ENCODE measurements around the gene ADARB2.

ADARB2 gene

GRCh38 chr10:1311726-1312125 lies 425.6 kb downstream of the ADARB2 start:
- no peak for DNase-seq (ENCODE audit: low spot score)

DNA sequence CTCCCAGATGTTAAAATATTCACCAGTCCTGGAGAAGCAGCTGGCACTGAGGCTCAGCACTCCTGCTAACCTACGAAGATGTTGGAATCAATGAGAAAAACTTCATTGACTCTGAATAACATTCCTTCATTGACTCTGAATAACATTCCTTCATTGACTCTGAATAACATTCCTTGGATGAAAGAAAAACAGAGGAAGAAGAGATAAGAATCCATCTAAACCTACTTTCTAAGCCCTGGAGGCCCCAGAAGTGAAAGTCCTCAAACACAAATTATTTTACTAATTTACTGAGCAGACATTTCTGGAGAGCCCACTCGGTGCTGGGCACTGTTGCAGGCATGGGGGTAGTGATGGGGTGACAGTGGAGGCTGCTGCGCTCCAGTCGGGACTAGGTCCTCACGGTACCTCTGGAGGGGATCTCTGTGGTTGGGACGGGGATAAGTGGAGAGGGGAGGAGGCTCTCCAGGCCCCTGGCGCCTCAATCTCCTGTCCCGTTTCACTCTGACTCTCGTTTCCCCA lies 427.0 kb downstream of the ADARB2 start:
- no peak for DNase-seq (ENCODE audit: low spot score)

DNA sequence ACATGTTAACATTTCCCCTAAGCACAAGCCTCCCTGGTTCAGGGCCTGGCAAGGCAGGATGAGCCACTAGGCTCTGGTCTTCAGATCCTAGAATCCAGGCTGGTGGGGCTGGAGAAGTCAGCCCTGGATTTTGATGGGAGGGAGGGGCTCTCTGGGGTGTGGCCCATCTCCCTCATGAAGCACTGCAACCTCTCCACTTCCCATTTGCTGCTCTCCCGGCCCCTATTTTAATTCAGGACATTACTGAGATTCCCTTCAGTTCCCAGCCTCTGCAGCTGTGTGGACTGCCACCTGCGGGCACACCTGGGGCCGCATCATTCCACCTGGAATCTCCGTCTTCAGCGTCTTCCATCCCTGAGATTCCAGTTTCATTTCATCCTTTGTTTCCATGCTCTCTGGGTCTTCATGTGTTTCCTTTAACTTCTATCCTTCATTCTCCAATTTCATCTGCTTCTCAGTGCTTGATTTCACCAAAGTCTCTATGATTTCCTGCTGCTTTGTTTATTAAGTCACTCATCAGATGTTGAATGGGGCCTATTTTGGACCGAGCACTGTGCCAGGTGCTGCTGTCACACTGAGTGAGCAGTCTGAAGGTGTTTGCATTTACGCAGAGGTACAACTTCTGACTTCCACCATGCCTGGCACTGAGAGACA lies 427.6 kb downstream of the ADARB2 start:
- no peak for DNase-seq (ENCODE audit: low spot score)

DNA sequence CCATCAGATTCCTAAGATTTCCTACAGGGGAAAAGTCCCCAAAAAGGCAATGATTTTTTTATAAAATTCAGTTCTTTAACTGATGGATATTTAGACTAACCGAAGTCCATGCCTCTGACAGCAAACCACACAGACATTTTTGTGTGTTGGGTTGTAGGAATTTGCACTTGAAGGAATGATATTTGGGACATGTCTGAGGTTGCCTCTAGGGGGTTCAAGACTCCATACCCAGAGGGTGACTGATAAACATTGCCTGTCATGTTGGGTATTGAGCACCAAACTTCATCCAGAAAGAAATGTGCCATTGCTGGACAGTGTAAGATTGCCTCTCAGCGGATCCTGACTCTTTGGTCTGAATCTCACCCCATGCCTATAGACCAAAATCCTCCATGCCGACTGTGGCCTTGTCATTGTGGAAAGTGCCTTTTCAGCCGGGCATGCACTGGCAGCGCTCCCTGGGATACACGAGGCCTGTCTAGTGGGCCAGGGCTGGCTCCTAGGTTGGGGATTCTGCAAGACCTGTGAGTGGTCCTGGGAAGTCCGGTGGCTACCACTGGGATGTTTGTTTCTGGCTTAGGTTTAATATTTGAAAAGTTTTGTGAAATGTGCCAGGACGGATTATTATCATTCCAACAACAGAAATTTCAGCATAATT lies 428.2 kb downstream of the ADARB2 start:
- no peak for DNase-seq (ENCODE audit: low spot score)

- DNase-seq (ENCODE audit: low spot score), result no peak
These were observed 429.0 kb downstream of the ADARB2 start for GRCh38 chr10:1308173-1308961.

DNA sequence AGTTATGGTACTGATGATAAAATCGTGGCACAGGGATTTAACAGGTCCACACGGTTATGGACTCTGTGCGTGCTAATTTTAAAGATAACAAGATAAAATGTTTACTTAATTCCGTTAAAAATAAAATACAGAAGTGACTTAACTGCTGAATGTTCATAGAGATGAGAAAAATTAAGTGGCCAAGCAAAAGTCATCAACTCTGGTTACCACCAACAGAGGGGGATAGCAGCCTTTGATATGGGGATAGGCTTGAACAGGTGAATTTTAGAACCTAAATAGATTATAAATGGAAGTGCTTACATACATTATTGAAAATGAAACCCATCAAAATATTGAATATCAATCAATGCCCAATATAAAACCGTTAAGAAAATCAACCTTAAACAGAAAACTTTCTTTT lies 436.2 kb downstream of the ADARB2 start:
- DNase-seq (ENCODE audit: low spot score), result no peak

DNA sequence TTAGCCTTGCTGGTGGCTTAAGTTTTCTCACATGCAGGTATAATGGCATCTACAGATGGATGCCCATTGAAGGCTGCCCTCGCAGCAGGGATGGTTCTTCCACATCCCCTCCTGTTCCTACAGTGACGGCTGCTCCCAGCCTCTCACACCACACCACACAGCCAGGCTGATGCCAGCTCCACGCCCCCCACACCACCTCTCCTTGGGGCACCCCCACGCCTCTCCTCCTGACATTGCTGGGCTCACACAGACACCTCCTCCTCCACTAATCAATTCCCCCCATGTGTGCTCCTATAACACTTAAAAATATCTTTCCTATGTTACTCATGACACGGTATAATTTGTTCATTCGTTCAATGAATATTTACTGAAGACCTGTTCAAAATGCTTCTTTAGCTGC lies 437.1 kb downstream of the ADARB2 start:
- DNase-seq (ENCODE audit: low spot score), result no peak

DNA sequence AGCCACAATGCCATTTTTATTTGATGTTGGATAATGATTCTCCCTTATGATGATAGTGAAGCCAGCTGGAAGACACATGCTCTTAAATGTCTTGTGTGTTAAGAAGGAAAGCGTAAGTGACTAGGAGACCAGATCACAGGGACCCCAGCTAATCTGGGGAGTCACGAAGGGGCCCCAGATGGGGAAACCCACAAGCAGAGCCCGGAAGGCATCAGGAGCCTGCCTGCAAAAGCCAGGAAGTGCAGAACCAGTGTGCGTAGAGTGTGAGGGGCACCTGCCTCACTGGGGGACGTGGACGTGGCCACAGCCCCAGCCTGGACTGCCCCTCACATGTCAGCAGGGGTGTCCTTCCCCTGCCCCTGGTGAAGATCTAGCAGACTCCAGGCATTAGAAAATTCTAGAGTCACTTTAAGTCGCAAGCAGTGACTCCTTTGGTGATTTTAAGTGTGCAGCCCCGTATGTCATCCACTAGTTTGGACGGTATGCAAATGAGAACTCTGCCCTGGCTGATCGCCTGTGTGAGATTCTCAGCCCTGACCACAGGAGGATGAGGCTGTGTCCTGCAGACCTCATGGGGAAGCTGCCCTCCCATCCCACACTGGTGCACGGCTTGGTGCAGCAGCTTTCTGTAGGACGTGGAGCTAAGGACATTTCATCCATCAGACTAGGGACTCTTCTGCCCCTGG lies 438.1 kb downstream of the ADARB2 start:
- no peak for DNase-seq (ENCODE audit: low spot score)

DNA sequence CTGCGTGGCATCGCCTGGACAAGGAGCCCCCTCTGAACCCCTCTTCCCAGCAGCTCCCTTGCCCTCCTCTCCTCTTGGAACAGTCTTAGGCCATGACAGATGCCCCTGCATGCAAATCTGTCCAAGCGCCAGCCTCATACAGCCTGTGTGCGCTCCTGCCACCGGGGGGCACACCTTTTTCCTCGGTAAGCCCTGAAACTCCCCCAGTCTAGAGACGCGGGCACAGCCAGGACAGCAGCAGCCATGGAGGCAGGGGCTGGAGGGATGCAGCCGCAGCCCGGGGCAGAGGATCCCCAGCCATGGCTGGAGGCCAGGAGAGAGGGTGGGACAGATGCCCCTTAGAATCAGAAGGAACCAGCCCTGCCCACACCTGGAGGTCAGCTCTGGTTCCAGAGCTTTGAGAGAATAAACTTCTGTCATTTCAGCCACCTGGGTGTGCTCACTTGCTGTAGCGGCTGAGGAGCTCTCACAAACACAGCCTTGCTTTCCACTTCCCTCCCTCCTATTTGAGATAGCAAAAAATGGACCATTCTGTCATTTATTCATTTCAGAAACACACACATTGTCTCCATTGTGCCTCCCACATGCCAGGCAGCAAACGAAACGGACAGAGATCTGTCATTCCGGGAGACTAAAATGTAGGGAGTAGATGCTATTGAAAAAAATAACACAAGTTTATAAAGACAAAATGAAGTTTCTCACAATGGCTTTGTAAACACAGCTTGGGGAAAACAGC lies 439.6 kb downstream of the ADARB2 start:
- DNase-seq (ENCODE audit: low spot score), result no peak

GRCh38 chr10:1295756-1296480 lies 441.4 kb downstream of the ADARB2 start:
- DNase-seq (ENCODE audit: low spot score), result no peak

- no peak for DNase-seq (ENCODE audit: low spot score)
These were observed 442.6 kb downstream of the ADARB2 start for GRCh38 chr10:1294748-1295147.

DNA sequence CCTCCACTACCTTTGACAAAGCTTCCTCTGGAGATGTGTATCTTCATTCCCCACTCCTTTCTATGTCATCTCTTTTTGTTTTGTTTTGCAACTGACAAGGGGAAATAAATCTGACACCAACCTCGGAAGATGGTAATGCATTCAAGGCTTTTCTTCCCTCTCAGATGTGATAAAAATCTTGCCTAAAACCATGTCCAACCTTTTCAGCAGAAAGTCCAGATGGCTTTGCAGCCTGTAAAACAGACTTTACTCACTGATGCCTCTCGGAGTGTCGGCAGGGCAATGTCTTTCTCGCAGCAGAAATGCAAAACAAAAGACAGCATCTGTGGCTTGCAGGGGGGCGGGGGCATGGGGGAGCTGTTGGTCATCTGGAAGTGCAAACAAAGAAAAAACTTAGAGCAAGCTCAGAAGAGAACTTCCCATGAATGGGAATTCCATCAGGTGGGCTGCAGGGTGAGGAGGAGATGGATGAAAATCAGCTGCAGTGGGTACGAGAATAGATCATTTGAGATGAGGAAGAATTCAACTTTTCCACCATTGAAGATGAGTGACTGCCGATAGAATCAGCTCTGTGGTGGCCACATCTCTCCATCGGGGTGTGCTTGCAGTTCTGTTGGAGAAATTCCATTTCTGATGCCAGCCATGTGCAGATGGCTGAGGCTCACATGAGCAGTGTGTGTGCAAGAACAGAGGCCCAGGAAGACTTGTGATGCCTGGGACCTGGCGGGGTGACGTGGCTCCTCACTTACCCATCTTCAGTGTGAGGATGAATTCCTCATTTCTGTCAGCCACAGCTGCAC lies 443.5 kb downstream of the ADARB2 start:
- DNase-seq (ENCODE audit: low spot score), result no peak

DNA sequence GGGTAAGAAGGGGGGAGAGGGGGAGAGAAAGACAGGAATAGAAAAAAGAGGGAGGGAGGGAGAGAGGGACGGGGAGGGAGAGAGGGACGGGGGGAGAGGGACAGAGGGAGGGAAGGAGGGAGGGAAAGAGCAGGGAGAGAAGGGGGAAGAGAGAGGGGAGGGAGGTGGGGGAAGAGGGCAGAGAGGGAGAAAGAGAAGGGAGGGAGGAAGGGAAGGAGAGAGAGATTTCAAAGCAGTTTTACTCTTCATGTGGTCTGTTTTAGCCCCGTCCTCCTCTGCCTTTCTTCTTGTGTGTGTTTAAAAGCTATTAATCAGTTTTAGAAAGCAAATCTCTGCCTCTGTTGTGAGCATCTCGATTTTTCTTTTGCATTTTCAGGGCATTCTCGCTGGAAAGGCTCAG lies 444.2 kb downstream of the ADARB2 start:
- no peak for DNase-seq (ENCODE audit: low spot score)

GRCh38 chr10:1292611-1293031 lies 444.7 kb downstream of the ADARB2 start:
- no peak for DNase-seq (ENCODE audit: low spot score)

DNA sequence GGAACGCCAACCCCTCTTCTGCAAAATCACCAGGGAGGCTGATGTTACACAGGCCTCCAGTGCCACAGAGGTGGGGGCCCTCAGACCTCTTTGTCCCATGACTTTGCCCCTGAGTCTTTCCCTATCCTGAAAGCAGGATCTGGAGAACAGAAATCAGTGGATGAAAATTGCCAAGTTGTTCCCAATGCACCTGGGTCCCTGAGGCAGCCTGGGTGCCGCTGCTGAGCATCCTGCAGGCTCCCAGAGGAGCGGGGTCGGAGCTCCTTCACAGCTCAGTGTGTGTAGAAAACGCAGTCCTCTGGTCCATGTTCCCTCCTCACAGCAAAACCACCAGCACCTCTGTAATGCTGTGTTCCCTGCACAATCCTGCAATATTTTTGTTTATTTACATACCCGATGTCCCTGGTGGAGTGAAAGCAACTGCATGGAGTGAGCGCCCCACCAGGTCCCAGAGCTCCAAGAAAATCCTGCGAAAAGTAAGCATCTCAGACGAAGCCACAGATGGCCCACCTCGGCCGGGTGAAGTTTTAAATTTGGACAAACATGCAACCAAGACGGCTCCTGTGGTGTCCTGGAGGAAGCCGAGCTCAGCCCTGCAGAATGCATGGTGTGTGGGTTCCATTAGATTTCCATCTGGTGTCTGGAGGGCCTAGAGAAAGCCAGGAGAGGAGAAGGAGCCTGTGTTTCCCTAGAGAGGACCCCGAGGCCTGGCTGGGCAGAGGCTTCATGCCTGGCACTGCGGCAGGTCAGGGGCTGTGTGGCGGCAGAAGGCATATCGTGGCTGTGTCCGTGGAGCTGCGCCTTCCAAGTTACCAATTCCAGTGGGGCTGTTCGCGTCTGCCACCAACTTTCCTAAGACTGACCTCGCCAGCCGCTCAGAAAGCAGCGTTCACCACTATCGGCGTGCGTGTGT lies 445.9 kb downstream of the ADARB2 start:
- DNase-seq (ENCODE audit: low spot score), result no peak

DNA sequence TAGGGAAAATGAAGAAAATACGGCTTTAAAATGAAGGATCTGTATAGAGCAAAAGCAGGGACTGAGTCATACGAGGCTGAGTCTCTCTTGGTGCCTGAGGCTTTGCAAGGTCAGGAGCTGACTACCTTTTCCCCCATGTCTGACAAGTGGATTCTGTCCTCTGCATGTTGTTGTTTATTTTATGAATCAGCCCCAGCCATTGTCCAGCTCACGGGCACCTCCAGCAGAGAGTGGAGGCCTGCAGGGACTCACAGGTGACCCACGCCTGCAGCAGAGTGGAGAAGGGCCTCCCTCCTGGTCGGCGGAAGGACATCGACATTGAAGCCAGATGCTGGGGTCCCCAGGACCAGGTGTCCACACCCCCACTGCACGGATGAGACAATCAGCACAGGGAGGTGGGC lies 447.3 kb downstream of the ADARB2 start:
- DNase-seq (ENCODE audit: low spot score), result no peak

DNA sequence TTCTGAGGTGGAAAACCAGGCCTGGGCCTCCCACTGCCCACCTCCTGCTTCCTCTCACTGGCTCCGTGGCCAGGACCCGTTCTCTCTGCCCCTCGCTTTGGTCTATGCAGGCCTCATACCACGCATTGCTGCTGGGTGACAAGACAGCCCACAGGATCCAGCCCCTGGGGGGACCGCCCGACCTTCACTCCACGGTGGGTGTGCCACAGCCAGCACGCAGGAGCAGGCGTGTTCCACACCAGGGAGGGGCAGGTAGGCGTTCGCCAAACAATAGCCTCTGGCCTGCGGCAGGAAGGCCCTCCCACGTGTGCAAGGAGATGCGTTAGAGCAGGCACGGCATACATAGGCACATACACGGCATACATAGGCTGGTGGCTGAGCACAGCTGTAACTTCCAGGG lies 447.7 kb downstream of the ADARB2 start:
- no peak for DNase-seq (ENCODE audit: low spot score)

GRCh38 chr10:1287971-1288401 lies 449.3 kb downstream of the ADARB2 start:
- no peak for DNase-seq (ENCODE audit: low spot score)

GRCh38 chr10:1287487-1287886 lies 449.8 kb downstream of the ADARB2 start:
- no peak for DNase-seq (ENCODE audit: low spot score)

Data from HuH-7.5 (cell line).